GM21515 (cell line): ENCODE results near the gene KLRC3.
"Not testable (repeated sequence)": the region's sequence is repeated elsewhere in the genome, so short reads cannot be mapped to it uniquely, and the experiment has no call there.

Source experiments
- ATAC-seq: cut with Tn5 transposase; IDR thresholded peaks from one replicate; pipeline ENCODE4 v1.9.1; 2021; ENCODE audit not compliant: unreplicated experiment

Gene KLRC3

GRCh38 chr12:10420334-10420733 lies at the start of gene KLRC3:
KLRC3 (minus strand) TSS chr12:10420595; CDS start chr12:10420550, 45 bp downstream.
- not testable (repeated sequence) for ATAC-seq

- ATAC-seq: no peak
Observed at GRCh38 chr12:10469701-10470100, 49.3 kb upstream of the KLRC3 start.

- ATAC-seq: no peak
Observed at GRCh38 chr12:10466311-10466710, 45.9 kb upstream of the KLRC3 start.

- ATAC-seq: no peak
Observed at GRCh38 chr12:10457760-10458159, 37.4 kb upstream of the KLRC3 start.

- no peak for ATAC-seq
Observed at GRCh38 chr12:10456856-10457255, 36.5 kb upstream of the KLRC3 start.

GRCh38 chr12:10455766-10456165 lies 35.4 kb upstream of the KLRC3 start:
- no peak for ATAC-seq

GRCh38 chr12:10454531-10454930 lies 34.1 kb upstream of the KLRC3 start:
- ATAC-seq: no peak

GRCh38 chr12:10453156-10453555 lies 32.8 kb upstream of the KLRC3 start, which contains the start of gene KLRC1:
KLRC1 (minus strand) TSS chr12:10453377; CDS start chr12:10451156, 2,221 bp downstream.
- ATAC-seq: no peak

GRCh38 chr12:10448236-10448635 lies 27.8 kb upstream of the KLRC3 start:
- ATAC-seq: no peak

- ATAC-seq: not testable (repeated sequence)
Observed at GRCh38 chr12:10446052-10446451, 25.7 kb upstream of the KLRC3 start.

- not testable (repeated sequence) for ATAC-seq
Observed at GRCh38 chr12:10441144-10441543, 20.7 kb upstream of the KLRC3 start.

- not testable (repeated sequence) for ATAC-seq
Observed at GRCh38 chr12:10439608-10440274, 19.3 kb upstream of the KLRC3 start.

GRCh38 chr12:10437601-10438000 lies 17.2 kb upstream of the KLRC3 start:
- not testable (repeated sequence) for ATAC-seq

GRCh38 chr12:10435816-10436215 lies 15.4 kb upstream of the KLRC3 start, which contains the start of gene KLRC2:
KLRC2 (minus strand) TSS chr12:10436010; CDS start chr12:10435986, 24 bp downstream.
- ATAC-seq: not testable (repeated sequence)

GRCh38 chr12:10430623-10431022 lies 10.2 kb upstream of the KLRC3 start:
- ATAC-seq: not testable (repeated sequence)

- ATAC-seq: not testable (repeated sequence)
Observed at GRCh38 chr12:10425938-10426337, 5.5 kb upstream of the KLRC3 start.

- ATAC-seq: not testable (repeated sequence)
Observed at GRCh38 chr12:10424260-10424899, 4.0 kb upstream of the KLRC3 start.

GRCh38 chr12:10422159-10422558 lies 1.8 kb upstream of the KLRC3 start:
- not testable (repeated sequence) for ATAC-seq

- no peak for ATAC-seq
Observed at GRCh38 chr12:10409392-10409791, 11.0 kb downstream of the KLRC3 start, which contains the start of gene KLRC4. KLRC4 (minus strand) TSS chr12:10409757; CDS start chr12:10409575, 182 bp downstream.

- no peak for ATAC-seq
Observed at GRCh38 chr12:10408842-10409241, 11.6 kb downstream of the KLRC3 start.

- no peak for ATAC-seq
Observed at GRCh38 chr12:10406725-10407124, 13.7 kb downstream of the KLRC3 start.

- ATAC-seq: no peak
Observed at GRCh38 chr12:10405294-10405693, 15.1 kb downstream of the KLRC3 start.
